Muscle layer of colon (tissue), 2 donors: ENCODE data around the gene RARA.

Experiments used
- H3K27ac ChIP-seq: one replicate; pipeline ENCODE4 v1.7.0; 2013; ENCODE audit warnings: low read depth, mild to moderate bottlenecking, low read length, moderate library complexity
- H3K27me3 ChIP-seq, 2 donors: one replicate each; pipeline ENCODE4 v1.7.0; 2013; ENCODE audit warnings: low read length in 2 of 2, mild to moderate bottlenecking in 2 of 2; ENCODE audit not compliant: insufficient read depth in 2 of 2, control insufficient read depth in 1 of 2
- H3K36me3 ChIP-seq: one replicate; pipeline ENCODE4 v1.7.0; 2013; ENCODE audit warnings: mild to moderate bottlenecking, low read length; ENCODE audit not compliant: insufficient read depth
- H3K4me1 ChIP-seq: one replicate; pipeline ENCODE4 v1.7.0; 2013; ENCODE audit warnings: mild to moderate bottlenecking, low read length; ENCODE audit not compliant: insufficient read depth
- H3K4me3 ChIP-seq, 2 donors: one replicate each; pipeline ENCODE4 v1.7.0; 2013; ENCODE audit warnings: low read length in 2 of 2, low read depth in 1 of 2, mild to moderate bottlenecking in 1 of 2, moderate library complexity in 1 of 2
- H3K9ac ChIP-seq: one replicate; pipeline ENCODE4 v1.7.0; 2013; ENCODE audit warnings: low read length
- H3K9me3 ChIP-seq: one replicate; pipeline ENCODE4 v1.7.0; 2013; ENCODE audit warnings: mild to moderate bottlenecking, low read length
- donor health status: abdominal sarcoma.
- donor health status: Adenocarcinoma of cecum.

Gene RARA

DNA sequence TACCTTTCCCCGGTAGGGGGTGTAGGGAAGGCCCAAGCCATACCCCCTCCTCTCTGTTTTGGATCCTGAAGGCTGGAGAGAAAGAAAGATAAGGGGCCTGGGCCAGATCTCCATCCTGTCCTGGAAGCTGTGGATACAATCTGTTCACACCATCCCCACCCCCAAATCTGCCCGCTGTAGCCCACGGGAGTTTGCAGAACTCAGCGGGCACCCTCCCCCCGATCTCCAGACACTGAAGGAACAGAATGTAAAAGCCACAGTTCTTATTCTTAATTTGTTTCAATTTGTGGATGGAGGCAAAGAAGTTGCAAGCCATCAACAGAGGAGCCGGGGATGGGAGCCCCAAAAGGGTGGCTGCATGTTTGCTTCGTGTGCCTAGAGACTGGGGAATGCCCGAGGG is 28.4 kb downstream of the RARA start:
- Histone ChIP-seq H3K9ac (no peak overlapping the region), H3K4me1 (peaks cover 61% of the 10 kb centered on the region), H3K27ac (no peak overlapping the region)

DNA sequence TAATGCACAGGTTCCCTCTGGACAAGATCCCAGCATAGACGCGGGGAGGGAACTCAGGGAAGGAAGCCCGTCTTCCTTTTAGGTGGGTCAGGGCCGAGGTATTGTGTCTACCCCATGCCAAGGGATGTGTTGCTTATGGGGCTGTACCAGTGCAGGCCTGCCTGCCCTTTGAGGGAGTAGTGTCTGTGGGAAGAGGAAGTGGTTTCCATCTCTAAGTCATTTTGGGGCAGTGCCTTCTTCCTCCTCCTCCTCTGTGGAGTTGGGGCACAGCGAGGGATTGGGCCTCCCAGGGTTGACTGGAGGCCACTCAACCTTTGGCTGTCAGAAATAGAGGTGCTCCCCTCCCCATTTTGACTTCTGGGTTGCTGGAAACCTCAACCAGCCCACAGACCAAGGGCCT is 29.1 kb downstream of the RARA start:
- H3K9me3 ChIP-seq, result no peaks in the 10 kb centered on the region
- no peak overlapping the region for H3K4me3 ChIP-seq
- no peak overlapping the region for H3K9ac ChIP-seq
- no peak overlapping the region for H3K27ac ChIP-seq
- H3K27me3 ChIP-seq, result no peaks in the 10 kb centered on the region
- H3K36me3 ChIP-seq, result no peaks in the 10 kb centered on the region
- peaks cover 60% of the 10 kb centered on the region for H3K4me1 ChIP-seq

More for the DNA sequence above, 28.4 kb downstream of the RARA start:
- Histone ChIP-seq H3K9me3 (no peaks in the 10 kb centered on the region), H3K36me3 (no peaks in the 10 kb centered on the region), H3K4me3 (no peak overlapping the region), H3K27me3 (no peaks in the 10 kb centered on the region)

GRCh38 chr17:40338941-40339649 is 30.1 kb downstream of the RARA start:
- H3K27me3 ChIP-seq, result no peaks in the 10 kb centered on the region

GRCh38 chr17:40340327-40340726 is 31.3 kb downstream of the RARA start:
- H3K27ac ChIP-seq, result no peak overlapping the region

More at GRCh38 chr17:40338941-40339649, 30.1 kb downstream of the RARA start:
- no peak overlapping the region for H3K27ac ChIP-seq
- H3K9ac ChIP-seq, result no peak overlapping the region
- peaks cover 60% of the 10 kb centered on the region for H3K4me1 ChIP-seq
- no peaks in the 10 kb centered on the region for H3K9me3 ChIP-seq
- no peaks in the 10 kb centered on the region for H3K36me3 ChIP-seq
- no peak overlapping the region for H3K4me3 ChIP-seq

DNA sequence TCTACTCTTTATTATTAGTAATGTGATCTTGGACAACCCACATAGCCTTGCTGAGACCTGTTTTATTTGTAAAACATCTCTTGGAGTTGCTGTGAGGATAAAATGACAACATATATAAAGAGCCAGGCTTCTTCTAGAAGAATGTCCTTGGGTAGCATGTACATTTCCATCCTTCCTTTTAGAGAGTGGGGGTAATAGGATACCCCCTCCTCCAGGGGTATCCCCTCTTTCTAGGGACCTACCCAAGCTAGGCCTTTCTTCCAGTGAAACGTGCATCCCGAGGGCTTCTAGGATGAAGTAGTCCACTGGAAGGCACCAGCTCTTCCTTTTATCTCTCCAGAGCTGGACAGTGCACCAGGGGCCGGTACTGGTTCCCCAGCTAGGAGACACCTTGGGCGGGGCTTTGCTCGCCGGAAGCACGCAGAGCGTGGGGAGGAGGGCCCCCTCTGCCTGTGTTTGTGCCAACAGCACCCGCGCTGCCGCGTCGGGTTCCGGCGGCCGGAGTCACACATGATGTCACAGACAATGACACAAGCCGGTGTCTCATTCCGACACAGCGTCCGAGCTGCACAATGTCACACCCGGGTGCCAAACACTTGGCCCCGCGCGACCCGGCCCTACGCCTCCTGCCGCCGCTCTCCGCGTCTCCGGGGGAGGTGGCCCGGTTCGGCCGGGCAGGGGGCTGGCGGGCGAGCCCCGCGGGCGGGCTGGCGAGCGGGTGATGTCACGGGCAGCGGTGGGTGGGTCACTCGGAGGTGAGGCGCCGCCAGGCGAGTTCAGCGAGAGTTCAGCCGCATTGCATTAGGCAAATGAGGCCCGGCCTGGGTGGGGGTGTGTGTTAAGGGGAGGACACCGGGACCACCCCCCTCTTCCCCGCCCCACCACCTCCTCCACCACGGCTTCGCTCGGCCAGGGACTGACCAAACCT is 32.2 kb downstream of the RARA start:
- H3K27me3 ChIP-seq, result no peaks in the 10 kb centered on the region
- H3K9ac ChIP-seq, result peak overlapping the region; percentile 36
- H3K27ac ChIP-seq, result peak overlapping the region; percentile 96
- H3K4me3 ChIP-seq, result peak overlapping the region; percentile 83 to 96
- H3K36me3 ChIP-seq, result no peaks in the 10 kb centered on the region
- H3K9me3 ChIP-seq, result no peaks in the 10 kb centered on the region
- peaks cover 64% of the 10 kb centered on the region for H3K4me1 ChIP-seq

More at GRCh38 chr17:40340327-40340726, 31.3 kb downstream of the RARA start:
- Histone ChIP-seq H3K4me3 (no peak overlapping the region), H3K36me3 (no peaks in the 10 kb centered on the region), H3K4me1 (peaks cover 57% of the 10 kb centered on the region), H3K9ac (no peak overlapping the region), H3K27me3 (no peaks in the 10 kb centered on the region), H3K9me3 (no peaks in the 10 kb centered on the region)

GRCh38 chr17:40341808-40342503 is 33.0 kb downstream of the RARA start:
- H3K27me3 ChIP-seq, result no peaks in the 10 kb centered on the region
- no peaks in the 10 kb centered on the region for H3K9me3 ChIP-seq
- H3K9ac ChIP-seq, result peak overlapping the region; percentile 55
- H3K27ac ChIP-seq, result peak overlapping the region; percentile 96
- H3K4me1 ChIP-seq, result peaks cover 70% of the 10 kb centered on the region
- H3K36me3 ChIP-seq, result no peaks in the 10 kb centered on the region
- H3K4me3 ChIP-seq, result peak overlapping the region; percentile 83 to 96

GRCh38 chr17:40342504-40343218 is 33.7 kb downstream of the RARA start:
- Histone ChIP-seq H3K4me1 (peaks cover 74% of the 10 kb centered on the region), H3K36me3 (no peaks in the 10 kb centered on the region), H3K27me3 (no peaks in the 10 kb centered on the region), H3K9ac (peak overlapping the region; percentile 55), H3K27ac (peak overlapping the region; percentile 96), H3K9me3 (no peaks in the 10 kb centered on the region), H3K4me3 (peak overlapping the region; percentile 83 to 96)

GRCh38 chr17:40343219-40344119 is 34.5 kb downstream of the RARA start:
- peaks cover 76% of the 10 kb centered on the region for H3K4me1 ChIP-seq
- H3K27ac ChIP-seq, result peak overlapping the region; percentile 96
- peaks cover 5% of the 10 kb centered on the region for H3K36me3 ChIP-seq
- no peaks in the 10 kb centered on the region for H3K27me3 ChIP-seq
- peak overlapping the region; percentile 83 to 96 for H3K4me3 ChIP-seq
- peak overlapping the region; percentile 55 for H3K9ac ChIP-seq
- no peaks in the 10 kb centered on the region for H3K9me3 ChIP-seq

GRCh38 chr17:40344421-40345160 is 35.6 kb downstream of the RARA start:
- Histone ChIP-seq H3K4me1 (peaks cover 81% of the 10 kb centered on the region), H3K36me3 (peaks cover 12% of the 10 kb centered on the region), H3K9ac (no peak overlapping the region), H3K27me3 (no peaks in the 10 kb centered on the region), H3K9me3 (no peaks in the 10 kb centered on the region), H3K4me3 (peak overlapping the region; percentile 51 to 83), H3K27ac (peak overlapping the region; percentile 96)
